Coronary artery (tissue), 2 donors: ENCODE measurements around the gene SAP30L.

ENCODE experiments used
- DNase-seq: peaks from one replicate; pipeline ENCODE4 v3.0.0-alpha.2; 2017; ENCODE audit warnings: low spot score
- H3K27ac ChIP-seq, 2 donors: fragments of 200-600 bp; sonication (generic); one replicate each; pipeline ENCODE4 v1.5.1; 2016 to 2019
- H3K4me3 ChIP-seq: fragments of 200-600 bp; sonication (generic); 2 replicates; pipeline ENCODE4 v1.5.1; 2016; ENCODE audit warnings: mild to moderate bottlenecking, moderate library complexity
- CTCF ChIP-seq: fragments of 200-600 bp; sonication (generic); IDR thresholded peaks from one replicate; pipeline ENCODE4 v1.5.1; 2019; ENCODE audit warnings: antibody characterized with exemption

Gene SAP30L

GRCh38 chr5:154418344-154418820 lies 27.4 kb upstream of the SAP30L start:
- Histone ChIP-seq H3K27ac (no peak overlapping the region), H3K4me3 (no peak overlapping the region)
- TF ChIP-seq CTCF: no peak
- DNase-seq: no peak

- Histone ChIP-seq H3K4me3 (no peak overlapping the region), H3K27ac (no peak overlapping the region)
- TF ChIP-seq CTCF: no peak
- DNase-seq: peak; percentile 68
Measured at GRCh38 chr5:154419236-154419635, 26.6 kb upstream of the SAP30L start.

GRCh38 chr5:154421868-154422267 lies 23.9 kb upstream of the SAP30L start:
- H3K27ac ChIP-seq: no peak overlapping the region
- no peak for TF ChIP-seq CTCF
- DNase-seq: no peak
- H3K4me3 ChIP-seq: no peak overlapping the region

GRCh38 chr5:154422298-154422697 lies 23.5 kb upstream of the SAP30L start:
- H3K27ac ChIP-seq: no peak overlapping the region
- no peak for DNase-seq
- no peak overlapping the region for H3K4me3 ChIP-seq
- no peak for TF ChIP-seq CTCF

- no peak for DNase-seq
- TF ChIP-seq CTCF: no peak
- no peak overlapping the region for H3K27ac ChIP-seq
- no peak overlapping the region for H3K4me3 ChIP-seq
Measured at GRCh38 chr5:154428208-154428607, 17.6 kb upstream of the SAP30L start.

GRCh38 chr5:154429341-154429740 lies 16.5 kb upstream of the SAP30L start:
- H3K4me3 ChIP-seq: no peak overlapping the region
- TF ChIP-seq CTCF: no peak
- H3K27ac ChIP-seq: no peak overlapping the region
- no peak for DNase-seq

GRCh38 chr5:154430466-154430865 lies 15.3 kb upstream of the SAP30L start:
- no peak overlapping the region for H3K27ac ChIP-seq
- TF ChIP-seq CTCF: no peak
- H3K4me3 ChIP-seq: no peak overlapping the region
- DNase-seq: no peak
